ENCODE data around the gene KLRF2. TPM values are rescaled to one million over a fixed set of nuclear protein-coding genes. Genes with fewer than 3 reads are reported as not detected.

Gene KLRF2
- total RNA-seq, 1 donor from 2014 or later = not detected

- Mint-ChIP-seq H3K27ac (ENCODE audit: unreplicated experiment) (no peak overlapping the region), H3K4me1 (ENCODE audit: low read depth) (peaks cover 9% of the 10 kb centered on the region), H3K36me3 (ENCODE audit: low read depth) (no peaks in the 10 kb centered on the region), H3K4me3 (ENCODE audit: unreplicated experiment) (no peak overlapping the region), H3K27me3 (ENCODE audit: low read depth) (no peaks in the 10 kb centered on the region), H3K9me3 (ENCODE audit: low read depth) (peaks cover 18% of the 10 kb centered on the region)
- no peak for DNase-seq (ENCODE audit: low spot score)
- TF ChIP-seq CTCF (IDR thresholded peaks at IDR 0.05) = no peak
Observed at GRCh38 chr12:9900930-9901329, 19.6 kb downstream of the KLRF2 start.

- Mint-ChIP-seq H3K27ac (ENCODE audit: unreplicated experiment) (peak overlapping the region; percentile 53), H3K27me3 (ENCODE audit: low read depth) (no peaks in the 10 kb centered on the region), H3K4me1 (ENCODE audit: low read depth) (peaks cover 9% of the 10 kb centered on the region), H3K4me3 (ENCODE audit: unreplicated experiment) (no peak overlapping the region), H3K36me3 (ENCODE audit: low read depth) (no peaks in the 10 kb centered on the region), H3K9me3 (ENCODE audit: low read depth) (peaks cover 21% of the 10 kb centered on the region)
- TF ChIP-seq CTCF (IDR thresholded peaks at IDR 0.05) = no peak
- DNase-seq (ENCODE audit: low spot score) = no peak
Observed at GRCh38 chr12:9902539-9903228, 21.4 kb downstream of the KLRF2 start.

GRCh38 chr12:9906873-9907272 lies 25.6 kb downstream of the KLRF2 start:
- TF ChIP-seq CTCF (IDR thresholded peaks at IDR 0.05) = no peak
- peaks cover 37% of the 10 kb centered on the region for H3K9me3 Mint-ChIP-seq (ENCODE audit: low read depth)
- no peak for DNase-seq (ENCODE audit: low spot score)
- H3K4me3 Mint-ChIP-seq (ENCODE audit: unreplicated experiment) = no peak overlapping the region
- H3K27ac Mint-ChIP-seq (ENCODE audit: unreplicated experiment) = no peak overlapping the region
- H3K36me3 Mint-ChIP-seq (ENCODE audit: low read depth) = peaks cover 2% of the 10 kb centered on the region
- peaks cover 18% of the 10 kb centered on the region for H3K4me1 Mint-ChIP-seq (ENCODE audit: low read depth)
- no peaks in the 10 kb centered on the region for H3K27me3 Mint-ChIP-seq (ENCODE audit: low read depth)

- no peak overlapping the region for H3K27ac Mint-ChIP-seq (ENCODE audit: unreplicated experiment)
- no peak overlapping the region for H3K4me3 Mint-ChIP-seq (ENCODE audit: unreplicated experiment)
- no peak for DNase-seq (ENCODE audit: low spot score)
- H3K36me3 Mint-ChIP-seq (ENCODE audit: low read depth) = peaks cover 2% of the 10 kb centered on the region
- TF ChIP-seq CTCF (IDR thresholded peaks at IDR 0.05) = no peak
- H3K9me3 Mint-ChIP-seq (ENCODE audit: low read depth) = peaks cover 35% of the 10 kb centered on the region
- peaks cover 15% of the 10 kb centered on the region for H3K4me1 Mint-ChIP-seq (ENCODE audit: low read depth)
- no peaks in the 10 kb centered on the region for H3K27me3 Mint-ChIP-seq (ENCODE audit: low read depth)
Observed at GRCh38 chr12:9907769-9908168, 26.5 kb downstream of the KLRF2 start.

GRCh38 chr12:9908350-9908749 lies 27.1 kb downstream of the KLRF2 start:
- H3K27ac Mint-ChIP-seq (ENCODE audit: unreplicated experiment) = no peak overlapping the region
- H3K4me3 Mint-ChIP-seq (ENCODE audit: unreplicated experiment) = no peak overlapping the region
- peaks cover 2% of the 10 kb centered on the region for H3K36me3 Mint-ChIP-seq (ENCODE audit: low read depth)
- peaks cover 31% of the 10 kb centered on the region for H3K9me3 Mint-ChIP-seq (ENCODE audit: low read depth)
- H3K4me1 Mint-ChIP-seq (ENCODE audit: low read depth) = peaks cover 9% of the 10 kb centered on the region
- TF ChIP-seq CTCF (IDR thresholded peaks at IDR 0.05) = no peak
- no peak for DNase-seq (ENCODE audit: low spot score)
- no peaks in the 10 kb centered on the region for H3K27me3 Mint-ChIP-seq (ENCODE audit: low read depth)

Measured in chondrocyte (in vitro differentiated cells).